Skin epidermis (tissue), 12 donors: ENCODE data around the gene YAE1.
A peak's percentile ranks its signal among the peaks of the same experiment; 100 is the strongest.
"Not testable (repeated sequence)": the region's sequence is repeated elsewhere in the genome, so short reads cannot be mapped to it uniquely, and the experiment has no call there.

Source experiments
- H3K27ac ChIP-seq, 21 experiments: fragments of 200-600 bp; sonication (generic) in 11 of 21; one replicate each; pipeline ENCODE4 v1.5.0; 2020; ENCODE audit warnings: mild to moderate bottlenecking in 3 of 21, inconsistent platforms in 2 of 21, moderate library complexity in 2 of 21
- H3K4me3 ChIP-seq, 7 experiments: fragments of 200-600 bp; sonication (generic) in 2 of 7; one replicate each; pipeline ENCODE4 v1.5.0; 2020; ENCODE audit warnings: inconsistent platforms in 2 of 7, mild to moderate bottlenecking in 2 of 7, moderate library complexity in 1 of 7

Gene YAE1

DNA sequence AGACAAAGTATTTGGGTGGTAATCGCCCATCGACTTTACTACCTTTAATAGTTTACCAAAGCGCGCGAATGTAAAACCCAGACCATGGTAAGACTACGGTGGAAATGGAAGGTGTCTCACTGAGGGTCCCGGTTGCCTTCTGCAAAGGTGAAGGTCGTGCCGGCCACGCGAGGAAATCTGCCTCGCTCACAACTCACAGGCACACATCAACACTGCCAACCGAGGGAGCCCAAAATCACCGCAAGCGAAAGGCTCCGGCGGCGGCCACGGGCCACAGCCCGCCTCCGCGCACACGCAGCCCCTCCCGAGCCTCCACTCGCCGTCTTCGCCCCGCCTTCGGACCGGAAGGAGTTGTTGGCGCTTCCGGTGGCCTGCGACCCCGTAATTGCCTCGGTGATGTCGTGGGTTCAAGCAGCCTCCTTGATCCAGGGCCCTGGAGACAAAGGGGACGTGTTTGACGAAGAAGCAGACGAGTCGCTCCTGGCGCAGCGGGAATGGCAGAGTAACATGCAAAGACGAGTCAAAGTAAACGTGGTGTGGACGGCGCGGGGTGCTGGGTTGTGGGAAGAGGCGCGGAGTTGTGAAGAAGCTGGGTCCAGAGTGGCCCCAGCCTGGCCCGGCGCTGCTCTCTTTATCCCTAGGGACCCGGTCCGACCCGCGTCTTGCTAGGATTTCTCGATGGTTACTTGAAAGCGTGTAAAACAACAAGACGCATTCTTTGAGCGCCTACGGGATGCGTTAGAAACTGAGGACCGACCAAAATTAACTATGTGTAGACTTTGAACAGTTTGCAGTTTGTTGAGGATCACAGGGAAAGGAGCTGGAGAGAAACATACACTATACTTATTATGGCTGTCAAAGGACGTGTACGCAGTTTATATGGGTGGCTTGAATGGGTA is at the start of gene YAE1:
Gene YAE1, plus strand, starts transcription at position 382 of the 899 bp plus-strand sequence. Its CDS starts 15 bp downstream, at position 397.
- Histone ChIP-seq H3K27ac (peak within 1 kb of the TSS; percentile 47 to 89 (median 82)), H3K4me3 (peak within 1 kb of the TSS; percentile 74 to 95 (median 85))

- H3K4me3 ChIP-seq: no peak overlapping the region
- H3K27ac ChIP-seq: no peak overlapping the region
Measured at GRCh38 chr7:39516498-39516897, 49.7 kb upstream of the YAE1 start.

GRCh38 chr7:39517240-39517639 is 49.0 kb upstream of the YAE1 start:
- Histone ChIP-seq H3K27ac (no peak overlapping the region), H3K4me3 (no peak overlapping the region)

GRCh38 chr7:39525926-39526325 is 40.3 kb upstream of the YAE1 start:
- Histone ChIP-seq H3K4me3 (no peak overlapping the region), H3K27ac (no peak overlapping the region)

- Histone ChIP-seq H3K27ac (no peak overlapping the region), H3K4me3 (no peak overlapping the region)
Measured at GRCh38 chr7:39526666-39527065, 39.5 kb upstream of the YAE1 start.

DNA sequence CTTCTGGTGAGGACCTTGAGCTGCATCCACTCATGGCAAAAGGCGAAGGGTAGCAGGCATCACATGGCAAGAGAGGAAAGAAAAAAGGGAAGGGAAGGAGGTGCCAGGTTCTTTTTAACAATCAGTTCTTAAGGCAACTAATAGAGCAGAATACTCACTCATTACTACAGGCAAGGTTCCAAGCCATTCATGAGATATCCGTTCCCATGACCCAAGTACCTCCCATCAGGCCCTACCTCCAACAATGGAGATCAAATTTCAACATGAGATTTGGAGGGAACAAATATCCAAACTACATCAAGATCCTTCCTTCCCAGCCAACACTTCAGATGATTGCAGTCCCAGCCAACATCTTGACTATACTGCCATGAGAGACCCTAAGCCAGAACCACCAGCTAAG is 38.9 kb upstream of the YAE1 start:
- H3K4me3 ChIP-seq: no peak overlapping the region
- no peak overlapping the region for H3K27ac ChIP-seq

GRCh38 chr7:39527951-39528350 is 38.3 kb upstream of the YAE1 start:
- H3K4me3 ChIP-seq: no peak overlapping the region
- H3K27ac ChIP-seq: no peak overlapping the region

GRCh38 chr7:39528849-39529248 is 37.4 kb upstream of the YAE1 start:
- Histone ChIP-seq H3K27ac (no peak overlapping the region), H3K4me3 (no peak overlapping the region)

DNA sequence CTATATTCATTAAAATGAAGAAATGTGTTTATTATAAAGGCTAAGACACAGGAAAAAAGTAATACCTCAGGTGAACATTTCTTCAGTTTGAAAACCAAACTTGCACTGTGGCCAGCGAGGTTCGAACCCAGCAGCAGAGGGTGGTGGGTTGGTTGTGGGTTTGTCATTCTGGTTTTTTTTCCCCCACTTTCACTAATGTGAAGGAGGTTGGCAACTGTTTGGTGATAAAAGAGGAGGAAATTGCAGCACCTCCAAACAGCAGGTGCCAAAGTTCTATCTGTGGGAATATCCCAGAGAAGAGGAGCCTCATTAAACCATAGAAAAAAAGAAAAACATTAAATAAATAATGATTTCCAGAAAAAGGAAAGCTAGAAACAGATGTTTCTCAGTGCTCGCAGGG is 36.6 kb upstream of the YAE1 start:
- no peak overlapping the region for H3K27ac ChIP-seq
- no peak overlapping the region for H3K4me3 ChIP-seq

DNA sequence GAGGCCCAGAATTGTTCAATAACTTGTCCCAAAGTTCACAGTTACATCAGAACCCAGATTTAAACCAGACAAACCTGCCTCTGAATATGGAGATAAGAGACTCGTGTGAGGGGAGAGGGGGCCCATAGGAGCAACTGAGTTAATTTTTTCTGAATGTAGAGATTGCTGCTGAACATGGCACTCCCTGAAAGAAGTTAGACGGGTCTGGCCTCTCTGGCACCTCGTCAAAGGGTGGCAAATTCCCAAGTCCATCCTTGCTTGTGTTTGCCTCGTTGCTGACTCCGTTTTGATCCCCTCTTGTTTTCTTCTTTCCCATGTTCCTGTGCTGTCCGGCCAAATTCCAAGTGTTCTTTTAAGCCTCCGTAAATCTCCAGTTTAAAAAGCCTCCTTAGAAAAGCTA is 35.2 kb upstream of the YAE1 start:
- Histone ChIP-seq H3K27ac (no peak overlapping the region), H3K4me3 (no peak overlapping the region)

GRCh38 chr7:39531818-39532217 is 34.4 kb upstream of the YAE1 start:
- no peak overlapping the region for H3K27ac ChIP-seq
- H3K4me3 ChIP-seq: no peak overlapping the region

GRCh38 chr7:39532832-39533231 is 33.4 kb upstream of the YAE1 start:
- no peak overlapping the region for H3K4me3 ChIP-seq
- no peak overlapping the region for H3K27ac ChIP-seq

DNA sequence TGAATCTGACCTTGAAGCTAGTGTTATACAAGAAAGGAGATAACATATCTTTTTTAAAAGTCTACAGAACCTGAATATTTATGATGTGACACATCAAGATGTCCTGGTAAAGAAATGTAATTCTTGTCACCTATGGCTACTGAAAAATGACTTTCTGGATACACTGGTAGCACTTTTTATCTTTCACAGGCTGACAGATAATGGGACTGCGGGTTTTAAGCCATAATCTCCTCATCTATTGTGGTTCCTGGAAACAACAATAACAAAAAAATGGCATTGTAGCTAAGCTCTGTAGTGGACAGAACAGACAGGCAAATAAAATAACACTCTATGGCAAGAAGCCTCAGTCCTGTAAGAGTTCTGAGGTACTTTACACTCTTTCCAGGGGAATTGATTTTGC is 31.6 kb upstream of the YAE1 start:
- no peak overlapping the region for H3K27ac ChIP-seq

GRCh38 chr7:39535064-39535463 is 31.1 kb upstream of the YAE1 start:
- no peak overlapping the region for H3K4me3 ChIP-seq
- H3K27ac ChIP-seq: no peak overlapping the region

More for the DNA sequence above, 31.6 kb upstream of the YAE1 start:
- no peak overlapping the region for H3K4me3 ChIP-seq

DNA sequence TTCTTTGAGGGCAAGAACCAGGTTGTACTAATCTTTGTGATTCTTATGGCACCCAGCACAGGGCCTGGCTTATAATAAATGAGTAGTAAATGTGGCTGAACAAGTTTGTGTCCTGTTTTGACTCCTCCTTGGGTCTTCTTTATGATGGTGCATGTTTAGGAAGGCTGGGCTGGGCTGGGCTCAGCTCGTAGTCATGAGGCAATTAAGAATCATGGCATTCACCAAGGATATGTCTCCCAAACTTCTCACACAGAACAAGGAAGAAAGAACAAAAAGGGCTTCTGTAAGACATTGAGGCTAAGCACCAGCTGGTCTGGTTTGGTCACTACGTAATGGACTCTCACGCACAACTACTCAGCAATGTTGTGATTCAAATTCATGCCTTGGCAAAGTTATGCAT is 30.5 kb upstream of the YAE1 start:
- Histone ChIP-seq H3K27ac (no peak overlapping the region), H3K4me3 (no peak overlapping the region)

GRCh38 chr7:39536951-39537350 is 29.3 kb upstream of the YAE1 start:
- Histone ChIP-seq H3K4me3 (no peak overlapping the region), H3K27ac (no peak overlapping the region)

- H3K4me3 ChIP-seq: no peak overlapping the region
Measured at GRCh38 chr7:39539816-39540215, 26.4 kb upstream of the YAE1 start.

GRCh38 chr7:39540320-39540719 is 25.9 kb upstream of the YAE1 start:
- no peak overlapping the region for H3K4me3 ChIP-seq
- H3K27ac ChIP-seq: no peak overlapping the region

More at GRCh38 chr7:39539816-39540215, 26.4 kb upstream of the YAE1 start:
- H3K27ac ChIP-seq: no peak overlapping the region

GRCh38 chr7:39541511-39541910 is 24.7 kb upstream of the YAE1 start:
- Histone ChIP-seq H3K4me3 (no peak overlapping the region), H3K27ac (no peak overlapping the region)

GRCh38 chr7:39544774-39545173 is 21.4 kb upstream of the YAE1 start:
- not testable (repeated sequence) for H3K27ac ChIP-seq, H3K4me3 ChIP-seq

GRCh38 chr7:39547336-39547735 is 18.9 kb upstream of the YAE1 start:
- Histone ChIP-seq H3K27ac (no peak overlapping the region), H3K4me3 (no peak overlapping the region)

- Histone ChIP-seq H3K27ac (no peak overlapping the region), H3K4me3 (no peak overlapping the region)
Measured at GRCh38 chr7:39550411-39550810, 15.8 kb upstream of the YAE1 start.
